Naive B cell (primary cell): ENCODE data around the gene CELF2. TPM values are rescaled to one million over a fixed set of nuclear protein-coding genes. Genes with fewer than 3 reads are reported as not detected.
"Not testable (repeated sequence)": the region's sequence is repeated elsewhere in the genome, so short reads cannot be mapped to it uniquely, and the experiment has no call there.

Experiments used
- ATAC-seq, 2 donors: fragments of 150-1000 bp; cut with Tn5 transposase; 2 replicates each; pipeline ENCODE4 v1.10.0; 2021; ENCODE audit warnings: low read depth in 2 of 2, mild to moderate bottlenecking in 2 of 2, moderate library complexity in 2 of 2
- DNase-seq: peaks from one replicate; pipeline ENCODE4 v3.0.0; 2022
- H3K27ac Mint-ChIP-seq, 6 donors: one replicate each; pipeline ENCODE4 v1.8.0; 2020 to 2022; ENCODE audit warnings: mild to moderate bottlenecking in 6 of 6, mixed read lengths in 6 of 6, moderate library complexity in 5 of 6, inconsistent platforms in 2 of 6
- H3K27me3 Mint-ChIP-seq, 3 donors: one replicate each; pipeline ENCODE4 v1.8.0; 2021 to 2022; ENCODE audit warnings: mixed read lengths in 3 of 3, mild to moderate bottlenecking in 1 of 3
- H3K36me3 Mint-ChIP-seq, 2 donors: one replicate each; pipeline ENCODE4 v1.8.0; 2020 to 2022; ENCODE audit warnings: mixed read lengths in 2 of 2, inconsistent platforms in 1 of 2, mild to moderate bottlenecking in 1 of 2
- H3K4me1 Mint-ChIP-seq, 3 donors: one replicate each; pipeline ENCODE4 v1.8.0; 2020 to 2022; ENCODE audit warnings: mixed read lengths in 3 of 3, inconsistent platforms in 1 of 3, mild to moderate bottlenecking in 1 of 3, moderate library complexity in 1 of 3
- H3K4me3 Mint-ChIP-seq, 8 donors: one replicate each; pipeline ENCODE4 v1.8.0; 2020 to 2022; ENCODE audit warnings: mild to moderate bottlenecking in 8 of 8, mixed read lengths in 8 of 8, moderate library complexity in 8 of 8, inconsistent platforms in 2 of 8
- H3K9me3 Mint-ChIP-seq, 7 donors: one replicate each; pipeline ENCODE4 v1.8.0; 2020 to 2022; ENCODE audit warnings: mixed read lengths in 7 of 7, mild to moderate bottlenecking in 5 of 7, inconsistent platforms in 2 of 7, moderate library complexity in 1 of 7
- polyA plus RNA-seq, 6 donors: library from polyadenylated mRNA; unstranded; fragments of 300-500 nt; fragmentation: Illumina TruSeq; gene quantifications; one replicate each; pipeline ENCODE4 v1.2.3, GENCODE V29; 2021; ENCODE audit warnings: low read depth in 6 of 6

The CELF2 gene
- polyA plus RNA-seq, 6 donors from 2014 or later, result 127 to 186 (median 141) TPM

GRCh38 chr10:11108356-11108755 lies 90.7 kb downstream of the CELF2 start:
- no peaks in the 10 kb centered on the region for H3K36me3 Mint-ChIP-seq
- no peaks in the 10 kb centered on the region for H3K27me3 Mint-ChIP-seq
- peaks cover 4 to 9% (median 8%) of the 10 kb centered on the region in 3 donors for H3K4me1 Mint-ChIP-seq
- no peak for DNase-seq
- ATAC-seq, result no peak
- peak overlapping the region in 1 of 6 donors; percentile 51 for H3K27ac Mint-ChIP-seq
- no peaks in the 10 kb centered on the region for H3K9me3 Mint-ChIP-seq
- no peak overlapping the region for H3K4me3 Mint-ChIP-seq

GRCh38 chr10:11109590-11109989 lies 91.9 kb downstream of the CELF2 start:
- ATAC-seq, result no peak
- H3K4me3 Mint-ChIP-seq, result no peak overlapping the region
- H3K4me1 Mint-ChIP-seq, result peaks cover 8 to 12% (median 10%) of the 10 kb centered on the region in 3 donors
- H3K27me3 Mint-ChIP-seq, result no peaks in the 10 kb centered on the region
- no peaks in the 10 kb centered on the region for H3K9me3 Mint-ChIP-seq
- no peak overlapping the region for H3K27ac Mint-ChIP-seq
- DNase-seq, result no peak
- no peaks in the 10 kb centered on the region for H3K36me3 Mint-ChIP-seq

GRCh38 chr10:11110539-11110938 lies 92.9 kb downstream of the CELF2 start:
- no peaks in the 10 kb centered on the region for H3K9me3 Mint-ChIP-seq
- no peak overlapping the region for H3K4me3 Mint-ChIP-seq
- ATAC-seq, result no peak
- peaks cover 8 to 10% (median 8%) of the 10 kb centered on the region in 3 donors for H3K4me1 Mint-ChIP-seq
- no peaks in the 10 kb centered on the region for H3K27me3 Mint-ChIP-seq
- H3K36me3 Mint-ChIP-seq, result no peaks in the 10 kb centered on the region
- H3K27ac Mint-ChIP-seq, result no peak overlapping the region
- no peak for DNase-seq

GRCh38 chr10:11111490-11111889 lies 93.8 kb downstream of the CELF2 start:
- no peak overlapping the region for H3K4me3 Mint-ChIP-seq
- DNase-seq, result no peak

GRCh38 chr10:11112718-11113117 lies 95.0 kb downstream of the CELF2 start:
- no peak for DNase-seq
- Mint-ChIP-seq H3K4me1 (peaks cover 5 to 9% (median 8%) of the 10 kb centered on the region in 3 donors), H3K9me3 (no peaks in the 10 kb centered on the region)

More at GRCh38 chr10:11111490-11111889, 93.8 kb downstream of the CELF2 start:
- Mint-ChIP-seq H3K9me3 (no peaks in the 10 kb centered on the region), H3K4me1 (peaks cover 5 to 9% (median 8%) of the 10 kb centered on the region in 3 donors), H3K27ac (no peak overlapping the region), H3K27me3 (no peaks in the 10 kb centered on the region), H3K36me3 (no peaks in the 10 kb centered on the region)
- no peak for ATAC-seq

GRCh38 chr10:11113156-11113555 lies 95.5 kb downstream of the CELF2 start:
- Mint-ChIP-seq H3K27ac (peak overlapping the region in 2 of 6 donors; percentile 46 to 84), H3K36me3 (no peaks in the 10 kb centered on the region), H3K4me3 (peak overlapping the region in 2 of 8 donors; percentile 7 to 18), H3K27me3 (no peaks in the 10 kb centered on the region), H3K9me3 (no peaks in the 10 kb centered on the region), H3K4me1 (peaks cover 5 to 8% (median 7%) of the 10 kb centered on the region in 3 donors)
- peak; percentile 43 for DNase-seq
- ATAC-seq, result peak; percentile 75 to 95

More at GRCh38 chr10:11112718-11113117, 95.0 kb downstream of the CELF2 start:
- Mint-ChIP-seq H3K27ac (no peak overlapping the region), H3K27me3 (no peaks in the 10 kb centered on the region), H3K36me3 (no peaks in the 10 kb centered on the region), H3K4me3 (no peak overlapping the region)
- no peak for ATAC-seq

- peaks cover 5 to 8% (median 7%) of the 10 kb centered on the region in 3 donors for H3K4me1 Mint-ChIP-seq
- no peak overlapping the region for H3K4me3 Mint-ChIP-seq
- ATAC-seq, result no peak
- H3K36me3 Mint-ChIP-seq, result no peaks in the 10 kb centered on the region
- no peaks in the 10 kb centered on the region for H3K9me3 Mint-ChIP-seq
- no peaks in the 10 kb centered on the region for H3K27me3 Mint-ChIP-seq
- H3K27ac Mint-ChIP-seq, result no peak overlapping the region
- no peak for DNase-seq
These were observed 96.6 kb downstream of the CELF2 start for GRCh38 chr10:11114269-11114668.

- Mint-ChIP-seq H3K27ac (no peak overlapping the region), H3K4me3 (no peak overlapping the region), H3K9me3 (no peaks in the 10 kb centered on the region), H3K27me3 (no peaks in the 10 kb centered on the region), H3K36me3 (no peaks in the 10 kb centered on the region), H3K4me1 (peaks cover 5 to 8% (median 7%) of the 10 kb centered on the region in 3 donors)
- DNase-seq (no peak), ATAC-seq (no peak)
These were observed 97.7 kb downstream of the CELF2 start for GRCh38 chr10:11115337-11115736.

GRCh38 chr10:11116361-11116760 lies 98.7 kb downstream of the CELF2 start:
- Mint-ChIP-seq H3K27ac (no peak overlapping the region), H3K36me3 (no peaks in the 10 kb centered on the region), H3K9me3 (no peaks in the 10 kb centered on the region), H3K4me3 (no peak overlapping the region), H3K27me3 (no peaks in the 10 kb centered on the region), H3K4me1 (peaks cover 5 to 8% (median 7%) of the 10 kb centered on the region in 3 donors)
- no peak for DNase-seq
- no peak for ATAC-seq

- Mint-ChIP-seq H3K36me3 (no peaks in the 10 kb centered on the region), H3K27ac (no peak overlapping the region), H3K9me3 (no peaks in the 10 kb centered on the region), H3K4me1 (peaks cover 5 to 8% (median 7%) of the 10 kb centered on the region in 3 donors), H3K4me3 (no peak overlapping the region), H3K27me3 (no peaks in the 10 kb centered on the region)
- DNase-seq, result no peak
- no peak for ATAC-seq
These were observed 99.1 kb downstream of the CELF2 start for GRCh38 chr10:11116817-11117216.

- H3K9me3 Mint-ChIP-seq, result peaks cover 1 to 8% (median 4%) of the 10 kb centered on the region in 7 donors
- H3K4me1 Mint-ChIP-seq, result peaks cover 0 to under 1% (median under 1%) of the 10 kb centered on the region in 3 donors
- no peak overlapping the region for H3K27ac Mint-ChIP-seq
- DNase-seq, result no peak
- peaks cover 2 to 3% of the 10 kb centered on the region in 2 donors for H3K36me3 Mint-ChIP-seq
- H3K4me3 Mint-ChIP-seq, result no peak overlapping the region
- H3K27me3 Mint-ChIP-seq, result no peaks in the 10 kb centered on the region
- ATAC-seq, result no peak
These were observed 101.0 kb downstream of the CELF2 start for GRCh38 chr10:11118686-11119085.

GRCh38 chr10:11119843-11120242 lies 102.2 kb downstream of the CELF2 start:
- Mint-ChIP-seq H3K4me3 (no peak overlapping the region), H3K27ac (no peak overlapping the region), H3K4me1 (no peaks in the 10 kb centered on the region), H3K36me3 (peaks cover 10 to 11% of the 10 kb centered on the region in 2 donors), H3K27me3 (no peaks in the 10 kb centered on the region), H3K9me3 (peaks cover 8 to 18% (median 13%) of the 10 kb centered on the region in 7 donors)
- ATAC-seq, result no peak
- no peak for DNase-seq

GRCh38 chr10:11120711-11121110 lies 103.0 kb downstream of the CELF2 start:
- Mint-ChIP-seq H3K27ac (peak overlapping the region in 1 of 6 donors; percentile 60), H3K4me1 (no peaks in the 10 kb centered on the region), H3K36me3 (peaks cover 10 to 11% of the 10 kb centered on the region in 2 donors), H3K4me3 (no peak overlapping the region), H3K27me3 (no peaks in the 10 kb centered on the region), H3K9me3 (peaks cover 8 to 25% (median 13%) of the 10 kb centered on the region in 7 donors)
- ATAC-seq (no peak), DNase-seq (no peak)

GRCh38 chr10:11123892-11124291 lies 106.2 kb downstream of the CELF2 start:
- not testable (repeated sequence) for DNase-seq, H3K4me3 Mint-ChIP-seq, H3K27me3 Mint-ChIP-seq, H3K27ac Mint-ChIP-seq, ATAC-seq, H3K4me1 Mint-ChIP-seq
- peaks cover 8 to 25% (median 13%) of the 10 kb centered on the region in 7 donors for H3K9me3 Mint-ChIP-seq
- H3K36me3 Mint-ChIP-seq, result peaks cover 10 to 11% of the 10 kb centered on the region in 2 donors
